ENCODE data around the gene NEK10.

Gene NEK10

GRCh38 chr3:27090275-27091041 is 278.7 kb downstream of the NEK10 start:
- DNase-seq = no peak

DNA sequence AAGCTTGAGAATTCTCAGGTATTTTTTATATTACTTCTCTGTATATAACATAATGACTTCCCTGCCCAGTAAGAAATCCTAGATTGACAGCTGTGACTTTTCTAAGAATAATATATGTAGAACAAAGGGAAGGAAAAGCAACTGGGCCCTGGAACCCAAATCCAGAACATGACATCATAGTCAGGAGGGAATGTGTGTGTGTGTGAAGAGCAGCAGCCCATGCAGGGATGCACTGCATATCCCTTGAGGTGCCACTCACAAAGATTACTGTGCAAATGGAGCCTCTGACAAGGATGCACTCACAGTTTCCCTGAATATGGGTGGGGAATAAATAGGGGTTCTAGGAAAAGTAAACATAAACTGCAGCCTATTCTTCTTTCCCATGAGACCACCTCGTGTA is 279.5 kb downstream of the NEK10 start:
- no peak for DNase-seq

DNA sequence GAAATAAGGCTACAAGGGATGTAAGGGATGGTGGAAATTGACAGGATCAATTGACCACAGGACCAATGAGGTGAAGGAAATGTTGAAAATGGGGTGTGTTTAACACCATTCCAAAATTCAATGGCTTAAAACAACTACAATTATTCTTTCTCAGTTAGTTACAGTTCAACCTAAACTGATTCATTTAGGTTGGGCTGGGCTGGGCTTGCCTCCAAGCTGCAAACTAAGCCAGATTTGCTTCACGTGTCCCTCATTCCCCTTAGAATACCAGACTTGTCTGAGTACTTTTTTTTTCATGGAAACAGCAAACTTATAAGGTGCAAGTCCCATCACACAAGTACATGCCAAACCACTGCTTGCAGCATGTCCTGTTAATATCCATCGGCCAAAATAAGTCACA is 280.1 kb downstream of the NEK10 start:
- DNase-seq = no peak

GRCh38 chr3:27085829-27086730 is 283.1 kb downstream of the NEK10 start:
- no peak for DNase-seq

DNA sequence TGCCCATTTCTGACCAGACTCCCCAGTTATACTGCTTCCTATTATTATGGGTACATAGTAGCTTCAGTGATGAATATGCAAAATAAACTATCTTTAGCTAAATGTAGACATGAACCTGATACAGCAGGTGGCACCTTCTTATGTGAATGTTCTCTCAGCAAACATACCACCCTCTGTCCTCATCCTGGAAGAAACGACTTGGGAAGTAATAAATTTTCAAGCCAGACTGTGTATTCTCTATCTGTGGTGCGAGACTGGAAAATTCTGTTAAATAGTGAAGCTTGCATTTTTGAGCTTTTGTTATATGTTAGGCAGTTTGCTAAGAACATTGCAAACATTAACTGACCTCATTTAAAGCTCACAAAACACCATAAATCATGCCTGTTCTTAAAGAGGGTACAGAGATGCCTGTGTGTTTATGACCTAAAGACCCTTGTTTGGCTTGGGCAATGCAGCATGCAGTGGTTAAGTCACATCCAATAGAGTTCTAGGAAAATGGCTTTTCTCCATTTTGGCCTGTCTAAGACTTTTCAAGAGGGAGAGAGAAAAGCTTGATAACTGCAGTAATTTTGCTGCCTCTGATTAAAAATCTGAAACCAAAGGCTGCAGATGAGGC is 287.1 kb downstream of the NEK10 start:
- DNase-seq = no peak

GRCh38 chr3:27081566-27081965 is 287.6 kb downstream of the NEK10 start:
- DNase-seq = no peak

- no peak for DNase-seq
Observed at GRCh38 chr3:27080258-27080525, 289.0 kb downstream of the NEK10 start.

DNA sequence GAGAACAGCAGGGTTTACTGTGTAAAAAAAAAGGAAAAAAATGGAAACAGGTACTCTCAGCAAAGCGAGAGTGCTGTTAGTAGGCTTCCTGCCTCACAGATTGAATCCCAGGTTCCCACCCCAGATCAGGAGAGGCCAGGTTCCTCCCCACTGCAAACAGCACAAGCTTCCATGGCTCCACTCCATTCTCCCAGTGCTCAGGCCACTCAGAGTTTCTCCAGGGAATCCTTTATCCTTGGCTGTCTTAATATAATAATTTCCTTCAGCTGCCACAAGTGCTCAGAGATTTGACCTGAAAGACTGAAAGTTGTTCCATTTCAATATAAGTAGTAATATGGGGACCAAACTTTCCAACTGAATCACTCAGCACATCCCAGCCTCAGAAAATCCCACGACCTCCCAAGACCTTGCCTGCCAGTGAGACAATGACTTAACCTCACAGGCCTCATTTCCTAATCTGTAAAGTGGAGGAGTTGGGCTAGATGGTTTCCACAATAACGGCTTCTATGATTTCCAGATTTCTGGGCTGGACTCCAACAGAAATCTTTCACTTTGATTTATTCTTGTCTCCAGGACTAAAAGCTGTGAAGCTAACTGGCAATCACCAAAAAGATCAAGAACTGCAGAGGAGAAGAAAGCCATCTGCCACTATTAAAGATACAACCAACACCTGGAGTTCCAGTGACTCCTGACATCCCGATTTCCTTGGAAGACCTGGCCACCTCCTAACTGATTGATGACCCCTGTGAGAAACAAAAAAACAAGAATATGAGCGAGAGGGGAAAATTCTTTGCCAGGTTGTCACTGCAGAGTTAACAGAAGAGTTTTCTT is 289.5 kb downstream of the NEK10 start:
- DNase-seq = no peak

DNA sequence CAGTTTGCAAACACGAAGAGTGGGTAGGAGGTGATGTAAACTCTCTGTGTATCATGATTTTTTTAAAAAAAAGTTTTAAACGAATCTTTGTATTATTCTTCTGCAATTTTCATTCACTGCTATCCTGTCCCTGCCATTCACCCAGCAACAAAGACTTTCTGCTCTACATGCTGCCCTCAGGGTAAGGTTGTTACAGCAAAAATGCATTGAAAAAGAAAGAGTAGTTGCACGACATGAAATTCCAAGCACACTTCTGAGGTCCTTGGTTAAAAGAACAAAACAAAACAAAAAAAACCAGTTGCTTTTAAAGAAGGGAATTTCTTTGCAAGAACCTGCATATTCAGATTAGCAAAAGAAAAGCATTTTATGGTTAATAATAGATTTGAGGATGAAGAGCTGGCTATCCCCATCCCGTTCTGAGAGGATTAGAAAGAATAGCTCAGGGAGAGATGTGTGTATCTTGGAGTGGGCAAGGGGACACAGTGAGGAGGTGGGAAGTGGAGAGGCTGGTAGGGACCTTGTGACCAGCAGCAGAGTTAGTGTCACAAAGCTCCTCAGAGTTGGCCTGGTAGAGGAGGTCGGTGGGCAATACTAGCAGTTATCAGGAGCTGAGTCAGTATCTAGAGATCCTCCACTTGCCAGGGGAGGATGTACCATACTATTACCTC is 290.8 kb downstream of the NEK10 start:
- no peak for DNase-seq

GRCh38 chr3:27076815-27077630 is 292.2 kb downstream of the NEK10 start:
- DNase-seq = no peak

- no peak for DNase-seq
Observed at GRCh38 chr3:27074914-27075313, 294.3 kb downstream of the NEK10 start.

DNA sequence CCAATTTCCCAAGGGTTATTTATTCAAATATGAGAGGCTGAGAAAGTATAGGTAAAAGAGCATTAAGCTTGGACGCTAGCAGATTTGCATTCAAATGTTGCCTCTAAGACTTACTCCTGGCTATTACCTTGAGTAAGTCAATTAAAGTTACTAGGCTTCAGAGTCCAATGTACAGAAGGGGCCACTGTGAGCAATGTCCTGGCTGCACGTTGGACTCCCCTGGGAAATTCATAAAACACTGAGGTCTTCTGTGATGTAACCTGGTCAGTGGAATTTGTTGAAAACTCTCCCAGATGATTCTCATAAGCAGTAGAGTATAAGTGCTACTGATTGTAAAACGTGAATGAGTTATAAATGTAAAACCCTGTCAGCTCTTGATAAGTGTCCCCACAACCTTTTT is 295.3 kb downstream of the NEK10 start:
- DNase-seq = no peak

DNA sequence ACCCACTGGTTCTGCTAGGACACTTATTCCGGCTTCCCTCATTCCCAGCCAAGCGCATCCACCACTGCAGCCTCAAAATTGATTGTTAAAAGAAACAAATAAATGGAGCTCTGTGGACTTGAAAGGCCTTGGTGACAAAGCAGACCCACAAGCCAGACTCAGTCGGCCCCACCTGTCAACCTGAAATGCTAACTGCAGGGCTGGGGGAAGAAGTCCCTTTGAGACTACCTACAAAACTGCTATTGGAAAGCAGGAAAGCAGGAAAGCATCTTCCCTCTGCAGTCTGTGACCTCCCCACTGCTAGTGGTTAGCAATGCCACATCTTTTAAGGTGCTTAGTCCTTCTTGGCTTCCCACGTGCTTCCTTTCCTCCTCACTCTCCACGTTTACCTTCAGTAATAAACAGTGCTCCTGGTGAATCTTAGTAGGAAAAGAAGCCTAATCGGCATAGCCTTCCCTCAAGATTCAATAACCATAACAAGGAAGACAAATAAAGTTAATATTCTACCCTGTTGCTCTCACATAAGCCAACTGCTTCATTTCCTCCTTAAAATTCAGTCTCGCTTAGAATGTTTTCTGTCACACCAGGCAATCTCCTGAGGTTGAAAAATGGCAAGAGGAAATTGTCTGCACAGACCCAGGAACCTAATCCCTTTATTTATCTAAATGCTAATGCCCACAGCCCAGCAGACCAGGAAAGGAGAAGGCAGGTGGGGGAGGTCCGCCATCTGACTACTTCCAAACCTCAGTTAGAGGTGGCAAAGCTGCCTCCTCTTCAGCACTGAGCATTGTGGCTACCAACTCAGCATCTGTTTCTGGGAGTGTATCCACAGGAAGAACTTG is 296.2 kb downstream of the NEK10 start:
- no peak for DNase-seq

GRCh38 chr3:27060336-27060735 is 308.8 kb downstream of the NEK10 start:
- no peak for DNase-seq

Data from hematopoietic multipotent progenitor cell treated with erythropoietin and hydrocortisone succinate and interleukin-3 and kit ligand, for 8 days (in vitro differentiated cells).